HepG2 (cell line): Measurements from ENCODE around the gene CTDSP1. TPM values are rescaled to one million over a fixed set of nuclear protein-coding genes. Genes with fewer than 3 reads are reported as not detected.

Experiments
- KDM1A ChIP-seq: IDR thresholded peaks from 2 replicates; pipeline ENCODE4 v1.6.1; 2016; ENCODE audit warnings: missing compliant biosample characterization
- NFIB ChIP-seq: sonication (generic); formaldehyde crosslinking; IDR thresholded peaks from 2 replicates; pipeline ENCODE4 v1.9.0; 2021; ENCODE audit warnings: missing genetic modification reagents, mild to moderate bottlenecking, borderline replicate concordance
- RBM22 ChIP-seq: fragments of 200-400 bp; formaldehyde crosslinking; optimal IDR thresholded peaks from 2 replicates; pipeline ENCODE3; 2017; ENCODE audit warnings: mild to moderate bottlenecking, low read length, moderate library complexity
- RFX5 ChIP-seq: IDR thresholded peaks from 2 replicates; pipeline ENCODE4 v1.6.1; 2011; ENCODE audit warnings: low read depth, low read length, improper control_type of control experiment
- SNAI1 ChIP-seq: sonication (generic); formaldehyde crosslinking; IDR thresholded peaks from 2 replicates; pipeline ENCODE4 v1.5.0; 2020; ENCODE audit warnings: mild to moderate bottlenecking, missing genetic modification reagents, borderline replicate concordance
- SRSF9 ChIP-seq: fragments of 200-400 bp; formaldehyde crosslinking; IDR thresholded peaks from 2 replicates; pipeline ENCODE4 v1.6.1; 2018; ENCODE audit warnings: borderline replicate concordance, mild to moderate bottlenecking, low read depth, low read length; ENCODE audit not compliant: insufficient read depth, poor library complexity, severe bottlenecking
- TP53 ChIP-seq: sonication (generic); formaldehyde crosslinking; conservative IDR thresholded peaks from 2 replicates; pipeline ENCODE4 v1.4.0; 2020; ENCODE audit warnings: missing genetic modification reagents
- ZBTB25 ChIP-seq: IDR thresholded peaks from 2 replicates; pipeline ENCODE4 v1.6.1; 2018; ENCODE audit warnings: missing genetic modification reagents
- ZBTB4 ChIP-seq: sonication (generic); formaldehyde crosslinking; IDR thresholded peaks from 2 replicates; pipeline ENCODE4 v1.4.0; 2020; ENCODE audit warnings: missing genetic modification reagents, mild to moderate bottlenecking, borderline replicate concordance
- ZBTB49 ChIP-seq: sonication (generic); formaldehyde crosslinking; IDR thresholded peaks from 2 replicates; pipeline ENCODE4 v1.4.0; 2020; ENCODE audit warnings: missing genetic modification reagents, borderline replicate concordance
- ZC3H4 ChIP-seq: sonication (generic); formaldehyde crosslinking; IDR thresholded peaks from 2 replicates; pipeline ENCODE4 v1.4.0; 2020; ENCODE audit warnings: missing genetic modification reagents, borderline replicate concordance
- ZNF280B ChIP-seq: sonication (generic); formaldehyde crosslinking; IDR thresholded peaks from 2 replicates; pipeline ENCODE4 v1.5.0; 2020; ENCODE audit warnings: missing genetic modification reagents, mild to moderate bottlenecking, borderline replicate concordance
- ZNF350 ChIP-seq: sonication (generic); formaldehyde crosslinking; IDR thresholded peaks from 2 replicates; pipeline ENCODE4 v1.4.0; 2020; ENCODE audit warnings: mild to moderate bottlenecking, low read depth, missing genetic modification reagents, borderline replicate concordance
- ZNF354B ChIP-seq: sonication (generic); formaldehyde crosslinking; IDR thresholded peaks from 2 replicates; pipeline ENCODE4 v1.8.0; 2022; ENCODE audit warnings: mild to moderate bottlenecking, missing genetic modification reagents
- ZNF678 ChIP-seq: sonication (generic); formaldehyde crosslinking; IDR thresholded peaks from 2 replicates; pipeline ENCODE4 v1.4.0; 2020; ENCODE audit warnings: mild to moderate bottlenecking, missing genetic modification reagents
- ZNF784 ChIP-seq: sonication (generic); formaldehyde crosslinking; IDR thresholded peaks from 2 replicates; pipeline ENCODE4 v1.5.1; 2020; ENCODE audit warnings: missing genetic modification reagents, mild to moderate bottlenecking, borderline replicate concordance
- polyA plus RNA-seq, 8 experiments: library from polyadenylated mRNA; depleted of rRNA in 3 of 8; stranded (reverse) in 7 of 8; unstranded in 1 of 8; fragments of >200 nt; fragmentation: Illumina TruSeq in 4 of 8; extraction: Trizol in 4 of 8; gene quantifications; 2 replicates each; pipeline versions ENCODE4 v1.2.1 to v1.2.3, GENCODE V29; 2011 to 2016; ENCODE audit warnings: low read depth in 4 of 8, missing spikeins in 1 of 8, mixed read lengths in 1 of 8; ENCODE audit not compliant: insufficient read depth in 1 of 8
- total RNA-seq, 5 experiments: library from RNA; depleted of rRNA; stranded (reverse); fragments of >200 nt; fragmentation: Illumina TruSeq; extraction: Trizol; gene quantifications; 2 replicates each; pipeline ENCODE4 v1.2.3, GENCODE V29; 2016; ENCODE audit warnings: low read depth in 1 of 5

Gene CTDSP1
- total and polyA plus RNA-seq, 2 of the 13 experiments (the other 11 are each of a cell fraction or from before 2014, with no cell fraction given): 91.0 to 268 TPM

GRCh38 chr2:218406949-218407618, 7.4 kb downstream of the CTDSP1 start (continued):
- TF ChIP-seq ZNF280B (CRISPR knock-in tag): 0 out of 2 replicates have a peak, but pooled peaks have one; percentile 9
- peak; percentile 30; the same call in 1 of the 2 replicates for TF ChIP-seq ZNF784 (CRISPR knock-in tag)
- TF ChIP-seq ZBTB25 (CRISPR knock-in tag): no peak
- peak; percentile 54; the same call in 1 of the 2 replicates for TF ChIP-seq ZNF354B (CRISPR knock-in tag)
- TF ChIP-seq NFIB (CRISPR knock-in tag): peak; percentile 19; the same call in 1 of the 2 replicates
- TF ChIP-seq SNAI1: no peak
- peak; percentile 74; the same call in 1 of the 2 replicates for TF ChIP-seq ZBTB49 (CRISPR knock-in tag)
- TF ChIP-seq ZNF350 (CRISPR knock-in tag): peak; percentile 34; the same call in 1 of the 2 replicates
- TF ChIP-seq KDM1A (CRISPR knock-in tag): peak; percentile 77; the same call in 1 of the 2 replicates
- TF ChIP-seq TP53: no peak
- TF ChIP-seq ZC3H4: peak; percentile 40; the same call in 1 of the 2 replicates
- TF ChIP-seq ZNF678 (CRISPR knock-in tag): 0 out of 2 replicates have a peak, but pooled peaks have one; percentile 75
- TF ChIP-seq ZBTB4: 0 out of 2 replicates have a peak, but pooled peaks have one; percentile 24
- no peak for TF ChIP-seq RFX5
- peak; percentile 23 for TF ChIP-seq RBM22
- no peak for TF ChIP-seq SRSF9
